HepG2 (cell line): ENCODE results near the gene DSEL. TPM values are rescaled to one million over a fixed set of nuclear protein-coding genes. Genes with fewer than 3 reads are reported as not detected.

ENCODE experiments used
- ATAC-seq: fragments of 200-7000 bp; cut with Tn5 transposase; 3 replicates; pipeline ENCODE4 v1.9.1; 2020; ENCODE audit warnings: mild to moderate bottlenecking, moderate library complexity
- BruUV-seq: library from RNA; stranded (reverse); fragments of 400-500 nt; replicated peaks from 2 replicates; lab custom pipeline; 2021; lab: Mats Ljungman, UMichigan
- CTCF ChIA-PET: fragments of 300-600 bp; formaldehyde crosslinking; extraction: SDS; loops from one replicate; lab custom pipeline; 2021; ENCODE audit warnings: low total read pairs, inconsistent platforms, low intra/inter-chr PET ratio; lab: Yijun Ruan, JAX
- POLR2A ChIA-PET: fragments of 350-600 bp; sonication (Branson Sonifier 250); formaldehyde crosslinking; loops from one replicate; lab custom pipeline; 2020; ENCODE audit warnings: antibody characterized with exemption, inconsistent platforms; lab: Yijun Ruan, JAX
- DNase-seq: peaks from one replicate; pipeline ENCODE4 v3.0.0-alpha.2; 2015; ENCODE audit warnings: low spot score
- FAIRE-seq: peaks from 3 replicates; lab custom pipeline; 2011; peaks lifted over from hg19 to GRCh38; lab: Jason Lieb, UNC
- H2AFZ ChIP-seq: one replicate; pipeline ENCODE4 v1.6.1; 2011; ENCODE audit warnings: low read length, inconsistent platforms
- H3K27ac ChIP-seq: fragments of 300-600 bp; 3 replicates; pipeline ENCODE4 v1.8.0; 2011; ENCODE audit warnings: mixed run types, mild to moderate bottlenecking, mixed read lengths, low read length, inconsistent platforms; ENCODE audit not compliant: insufficient read depth; ENCODE audit errors: extremely low read length
- H3K27me3 ChIP-seq, 2 experiments: fragments of 200-600 bp in 1 of 2; 2 replicates in 1 of 2; 3 replicates in 1 of 2; pipeline versions ENCODE4 v1.6.0 to v1.8.0; 2011; ENCODE audit warnings: low read length in 2 of 2, mild to moderate bottlenecking in 2 of 2, moderate library complexity in 2 of 2, inconsistent platforms in 1 of 2; ENCODE audit not compliant: insufficient read depth in 2 of 2, control insufficient read depth in 1 of 2
- H3K36me3 ChIP-seq, 2 experiments: fragments of 200-600 bp in 1 of 2; replicated peaks in 1 of 2; 2 replicates in 1 of 2; 3 replicates in 1 of 2; pipeline versions ENCODE4 v1.5.1 to v1.8.0; 2011; ENCODE audit warnings: low read length in 2 of 2, inconsistent platforms in 1 of 2; ENCODE audit not compliant: insufficient read depth in 2 of 2, control insufficient read depth in 1 of 2
- H3K4me1 ChIP-seq: 2 replicates; pipeline ENCODE4 v1.5.1; 2012; ENCODE audit warnings: low read length, inconsistent platforms; ENCODE audit not compliant: insufficient read depth
- H3K4me2 ChIP-seq: 2 replicates; pipeline ENCODE4 v1.6.0; 2011; ENCODE audit warnings: low read depth, low read length, inconsistent platforms
- H3K4me3 ChIP-seq, 3 experiments: fragments of 200-600 bp in 1 of 3; sonication (generic), shearing (Covaris generic) in 1 of 3; replicated peaks in 1 of 3; 2 replicates each; pipeline ENCODE4 v1.5.1; 2011 to 2016; ENCODE audit warnings: low read length in 3 of 3, inconsistent platforms in 2 of 3, low read depth in 2 of 3, mild to moderate bottlenecking in 2 of 3, control low read depth in 1 of 3, mixed read lengths in 1 of 3; ENCODE audit not compliant: insufficient read depth in 1 of 3
- H3K79me2 ChIP-seq: one replicate; pipeline ENCODE4 v1.6.1; 2011; ENCODE audit warnings: low read length, inconsistent platforms; ENCODE audit not compliant: insufficient read depth
- H3K9ac ChIP-seq: 2 replicates; pipeline ENCODE4 v1.6.0; 2011; ENCODE audit warnings: mild to moderate bottlenecking, low read depth, low read length, inconsistent platforms; ENCODE audit not compliant: insufficient read depth
- H3K9me3 ChIP-seq: 2 replicates; pipeline ENCODE4 v1.5.1; 2012; ENCODE audit warnings: mild to moderate bottlenecking, low read length
- H4K20me1 ChIP-seq: 2 replicates; pipeline ENCODE4 v1.6.0; 2011; ENCODE audit warnings: inconsistent platforms, mild to moderate bottlenecking, low read length, moderate library complexity; ENCODE audit not compliant: insufficient read depth
- AGO2 ChIP-seq: fragments of 200-400 bp; formaldehyde crosslinking; optimal IDR thresholded peaks from 2 replicates; pipeline ENCODE3; 2017; ENCODE audit warnings: mild to moderate bottlenecking, low read depth, low read length, moderate library complexity
- ATRX ChIP-seq: sonication (generic); formaldehyde crosslinking; IDR thresholded peaks from 2 replicates; pipeline ENCODE4 v1.4.0; 2020; ENCODE audit warnings: missing genetic modification reagents, borderline replicate concordance
- DNMT3B ChIP-seq: conservative IDR thresholded peaks from 2 replicates; pipeline ENCODE4 v1.6.1; 2016; ENCODE audit warnings: missing biosample characterization, control low read depth
- E2F2 ChIP-seq: sonication (generic); formaldehyde crosslinking; IDR thresholded peaks from 2 replicates; pipeline ENCODE4 v1.4.0; 2020; ENCODE audit warnings: missing genetic modification reagents, borderline replicate concordance
- FUBP1 ChIP-seq: sonication (generic); formaldehyde crosslinking; IDR thresholded peaks from 2 replicates; pipeline ENCODE4 v1.5.1; 2020; ENCODE audit warnings: missing genetic modification reagents, mild to moderate bottlenecking, borderline replicate concordance
- GABPA ChIP-seq, 2 experiments: IDR thresholded peaks; 2 replicates each; pipeline ENCODE4 v1.6.1; 2011 to 2016; ENCODE audit warnings: low read depth in 2 of 2, low read length in 1 of 2, missing biosample characterization in 1 of 2, missing genetic modification characterization in 1 of 2
- IKZF4 ChIP-seq: sonication (generic); formaldehyde crosslinking; IDR thresholded peaks from 2 replicates; pipeline ENCODE4 v1.5.1; 2020; ENCODE audit warnings: borderline replicate concordance, mild to moderate bottlenecking, low read depth, missing genetic modification reagents; ENCODE audit errors: not compliant biosample characterization
- RXRA ChIP-seq: sonication (generic); formaldehyde crosslinking; IDR thresholded peaks from 2 replicates; pipeline ENCODE4 v1.5.1; 2020; ENCODE audit warnings: missing genetic modification reagents
- SNAPC4 ChIP-seq: sonication (generic); formaldehyde crosslinking; IDR thresholded peaks from 2 replicates; pipeline ENCODE4 v1.4.0; 2020; ENCODE audit warnings: mild to moderate bottlenecking, missing genetic modification reagents
- SP5 ChIP-seq: IDR thresholded peaks from 2 replicates; pipeline ENCODE4 v1.6.1; 2016; ENCODE audit warnings: low read depth, borderline replicate concordance
- THAP11 ChIP-seq: IDR thresholded peaks from 2 replicates; pipeline ENCODE4 v1.6.1; 2016; ENCODE audit warnings: missing biosample characterization, missing genetic modification reagents
- ZNF136 ChIP-seq: sonication (generic); formaldehyde crosslinking; IDR thresholded peaks from 2 replicates; pipeline ENCODE4 v1.8.1; 2022; ENCODE audit warnings: low read depth, mild to moderate bottlenecking, moderate library complexity, missing genetic modification reagents
- ZNF343 ChIP-seq: sonication (generic); formaldehyde crosslinking; IDR thresholded peaks from 2 replicates; pipeline ENCODE4 v1.4.0; 2020; ENCODE audit warnings: mild to moderate bottlenecking, missing genetic modification reagents
- ZNF607 ChIP-seq: sonication (generic); formaldehyde crosslinking; IDR thresholded peaks from 2 replicates; pipeline ENCODE4 v1.5.1; 2020; ENCODE audit warnings: missing genetic modification reagents, mild to moderate bottlenecking, borderline replicate concordance
- ZNF619 ChIP-seq: sonication (generic); formaldehyde crosslinking; IDR thresholded peaks from 2 replicates; pipeline ENCODE4 v1.4.0; 2020; ENCODE audit warnings: mild to moderate bottlenecking, missing genetic modification reagents
- ZUFSP ChIP-seq: sonication (generic); formaldehyde crosslinking; IDR thresholded peaks from 2 replicates; pipeline ENCODE4 v1.9.0; 2021; ENCODE audit warnings: missing genetic modification reagents, mild to moderate bottlenecking, borderline replicate concordance
- in situ Hi-C: cut with HindIII; loops from 2 replicates; pipeline ENCODE4 v1.10.0; 2017; ENCODE audit warnings: low pct_unique_long_range_greater_than_20kb; ENCODE audit not compliant: extremely low pct_ligation_motif_present
- intact Hi-C: fragments of 100-400 bp; cut with micrococcal nuclease; formaldehyde crosslinking; loops from one replicate; pipeline ENCODE4 v1.10.0; 2022; ENCODE audit not compliant: unreplicated experiment
- polyA plus RNA-seq, 8 experiments: library from polyadenylated mRNA; depleted of rRNA in 3 of 8; stranded (reverse) in 7 of 8; unstranded in 1 of 8; fragments of >200 nt; fragmentation: Illumina TruSeq in 4 of 8; extraction: Trizol in 4 of 8; gene quantifications; 2 replicates each; pipeline versions ENCODE4 v1.2.1 to v1.2.3, GENCODE V29; 2011 to 2016; ENCODE audit warnings: low read depth in 4 of 8, missing spikeins in 1 of 8, mixed read lengths in 1 of 8; ENCODE audit not compliant: insufficient read depth in 1 of 8
- total RNA-seq, 5 experiments: library from RNA; depleted of rRNA; stranded (reverse); fragments of >200 nt; fragmentation: Illumina TruSeq; extraction: Trizol; gene quantifications; 2 replicates each; pipeline ENCODE4 v1.2.3, GENCODE V29; 2016; ENCODE audit warnings: low read depth in 1 of 5

Gene DSEL
- total and polyA plus RNA-seq, 2 of the 13 experiments (the other 11 are each of a cell fraction or from before 2014, with no cell fraction given), result 0.07 to 0.11 TPM

- FAIRE-seq, result no peak
- CTCF ChIA-PET, result no interaction called here
- in situ Hi-C loops, result no loop called here
- TF ChIP-seq SP5 (no peak), GABPA (IDR thresholded peaks at IDR 0.05; ENCODE audit: low read depth, low read length) (no peak), GABPA (CRISPR knock-in tag; IDR thresholded peaks at IDR 0.05; ENCODE audit: low read depth) (no peak), RXRA (CRISPR knock-in tag) (no peak), ATRX (no peak), ZNF619 (CRISPR knock-in tag) (no peak), ZUFSP (no peak), SNAPC4 (CRISPR knock-in tag) (no peak), ZNF136 (CRISPR knock-in tag) (no peak), FUBP1 (CRISPR knock-in tag) (no peak), THAP11 (CRISPR knock-in tag) (no peak), E2F2 (no peak), IKZF4 (CRISPR knock-in tag) (no peak), ZNF607 (CRISPR knock-in tag) (no peak), ZNF343 (no peak), AGO2 (no peak), DNMT3B (CRISPR knock-in tag) (no peak)
Observed at GRCh38 chr18:67545681-67546080, 29.2 kb upstream of the DSEL start.

More at GRCh38 chr18:67545681-67546080, 29.2 kb upstream of the DSEL start:
- Histone ChIP-seq H2AFZ (no peak overlapping the region), H3K4me1 (no peaks in the 10 kb centered on the region), H3K9me3 (no peaks in the 10 kb centered on the region), H3K27ac (no peak overlapping the region), H3K27me3 (no peaks in the 10 kb centered on the region), H3K36me3 (no peaks in the 10 kb centered on the region), H3K4me3 (no peak overlapping the region), H3K9ac (no peak overlapping the region), H3K4me2 (no peak overlapping the region), H3K79me2 (no peaks in the 10 kb centered on the region), H4K20me1 (no peaks in the 10 kb centered on the region)
- POLR2A ChIA-PET, result no interaction called here
- no peak for ATAC-seq
- no TSS peak for BruUV-seq
- intact Hi-C loops, result no loop called here
- DNase-seq, result no peak
